Caco-2 (cell line): ENCODE results near the gene UBE2N. TPM values are rescaled to one million over a fixed set of nuclear protein-coding genes. Genes with fewer than 3 reads are reported as not detected.

Source experiments
- BruUV-seq: library from RNA; stranded (reverse); fragments of 400-500 nt; replicated peaks from 2 replicates; lab custom pipeline; 2021; lab: Mats Ljungman, UMichigan
- CTCF ChIA-PET: fragments of 300-600 bp; sonication (Branson Sonifier 250); formaldehyde crosslinking; loops from one replicate; lab custom pipeline; 2022; ENCODE audit warnings: antibody characterized with exemption; lab: Charles Lee
- POLR2A ChIA-PET: fragments of 300-600 bp; sonication (Branson Sonifier 250); formaldehyde crosslinking; loops from one replicate; lab custom pipeline; 2022; ENCODE audit warnings: antibody characterized with exemption; lab: Charles Lee
- DNase-seq, 2 experiments: peaks; one replicate each; pipeline versions ENCODE4 v3.0.0 to v3.0.0-alpha.2; 2020 to 2022
- H3K27me3 ChIP-seq: replicated peaks from 2 replicates; pipeline ENCODE4 v1.6.0; 2011; ENCODE audit warnings: low read length; ENCODE audit not compliant: control insufficient read depth, insufficient read depth
- H3K36me3 ChIP-seq: 2 replicates; pipeline ENCODE4 v1.5.1; 2011; ENCODE audit warnings: low read length; ENCODE audit not compliant: control insufficient read depth, insufficient read depth
- H3K4me1 ChIP-seq: fragments of 250-450 bp; sonication (Bioruptor Pico); 2 replicates; pipeline ENCODE4 v1.5.1; 2020; ENCODE audit warnings: mild to moderate bottlenecking
- H3K4me3 ChIP-seq: 2 replicates; pipeline ENCODE4 v1.5.1; 2011; ENCODE audit warnings: low read depth, mild to moderate bottlenecking, control low read depth, low read length
- H3K9me3 ChIP-seq: fragments of 250-450 bp; sonication (Bioruptor Pico); 2 replicates; pipeline ENCODE4 v1.5.1; 2020; ENCODE audit warnings: mild to moderate bottlenecking, moderate library complexity
- H3K27ac Mint-ChIP-seq: one replicate; pipeline ENCODE4 v1.8.0; 2022; ENCODE audit warnings: mixed read lengths; ENCODE audit not compliant: unreplicated experiment
- H3K27me3 Mint-ChIP-seq: one replicate; pipeline ENCODE4 v1.8.0; 2022; ENCODE audit warnings: mixed read lengths; ENCODE audit not compliant: insufficient read depth, unreplicated experiment
- H3K36me3 Mint-ChIP-seq: one replicate; pipeline ENCODE4 v1.8.0; 2022; ENCODE audit warnings: mild to moderate bottlenecking, mixed read lengths; ENCODE audit not compliant: insufficient read depth, unreplicated experiment
- H3K4me1 Mint-ChIP-seq: one replicate; pipeline ENCODE4 v1.8.0; 2022; ENCODE audit warnings: low read depth, mixed read lengths; ENCODE audit not compliant: unreplicated experiment
- H3K4me3 Mint-ChIP-seq: one replicate; pipeline ENCODE4 v1.8.0; 2022; ENCODE audit warnings: mild to moderate bottlenecking, moderate library complexity, mixed read lengths; ENCODE audit not compliant: unreplicated experiment
- H3K9me3 Mint-ChIP-seq: one replicate; pipeline ENCODE4 v1.8.0; 2022; ENCODE audit warnings: mixed read lengths; ENCODE audit not compliant: unreplicated experiment
- CTCF ChIP-seq, 2 experiments: fragments of 200-600 bp in 1 of 2; IDR thresholded peaks; 1 replicate in 1 of 2; 2 replicates in 1 of 2; pipeline versions ENCODE4 v1.5.1 to v1.8.0; 2011 to 2022; ENCODE audit warnings: antibody characterized with exemption in 1 of 2, control low read depth in 1 of 2, inconsistent platforms in 1 of 2, low read depth in 1 of 2, low read length in 1 of 2, mild to moderate bottlenecking in 1 of 2, moderate library complexity in 1 of 2; ENCODE audit not compliant: insufficient read depth in 1 of 2, severe bottlenecking in 1 of 2, unreplicated experiment in 1 of 2
- intact Hi-C: fragments of 100-400 bp; cut with micrococcal nuclease; formaldehyde crosslinking; loops from one replicate; pipeline ENCODE4 v1.10.0; 2022; ENCODE audit not compliant: unreplicated experiment
- total RNA-seq: library from RNA; stranded (reverse); gene quantifications from 2 replicates; pipeline ENCODE4 v1.2.3, GENCODE V29; 2022

UBE2N gene
- total RNA-seq, 1 experiment from 2014 or later = 153 TPM

DNA sequence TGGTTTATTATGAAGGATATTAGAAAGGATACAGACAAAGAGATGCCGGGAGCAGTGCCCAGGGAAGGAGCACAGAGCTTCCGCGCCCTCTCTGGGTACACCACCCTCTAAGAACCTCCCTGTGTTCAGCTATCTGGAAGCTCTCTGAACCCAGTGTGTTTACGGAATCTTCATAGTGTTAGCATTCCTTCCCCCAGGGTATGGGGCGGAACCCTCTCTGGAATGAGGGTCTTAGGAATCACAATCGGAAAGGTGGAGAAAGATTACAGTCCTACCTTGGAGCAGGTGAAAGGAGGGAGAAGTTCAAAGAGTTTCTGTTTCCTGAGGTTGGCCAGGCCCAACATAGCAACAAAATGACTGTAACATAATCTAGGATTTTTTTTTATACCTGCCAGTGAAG is 70.8 kb downstream of the UBE2N start:
- Mint-ChIP-seq H3K9me3 (no peaks in the 10 kb centered on the region), H3K4me1 (peaks cover 13% of the 10 kb centered on the region), H3K27ac (peak overlapping the region; percentile 54), H3K27me3 (no peaks in the 10 kb centered on the region), H3K4me3 (peak overlapping the region; percentile 34), H3K36me3 (no peaks in the 10 kb centered on the region)
- DNase-seq = peak; percentile 59 to 69
- intact Hi-C loops = no loop called here
- POLR2A ChIA-PET = no interaction called here
- H3K4me1 ChIP-seq = peaks cover 40% of the 10 kb centered on the region
- no peaks in the 10 kb centered on the region for H3K9me3 ChIP-seq
- no peak overlapping the region for H3K4me3 ChIP-seq
- TF ChIP-seq CTCF (IDR thresholded peaks at IDR 0.05; ENCODE audit: insufficient read depth in 1 of 2, low read depth in 1 of 2, low read length in 1 of 2, severe bottlenecking in 1 of 2, unreplicated experiment in 1 of 2) = no peak
- no peaks in the 10 kb centered on the region for H3K36me3 ChIP-seq
- CTCF ChIA-PET = interaction anchor here (0.6 kb wide), 1 partner anchor 329 kb away, joined by 8 read pairs; no protein-coding TSS in a partner anchor
- H3K27me3 ChIP-seq = no peaks in the 10 kb centered on the region
- BruUV-seq = no TSS peak

DNA sequence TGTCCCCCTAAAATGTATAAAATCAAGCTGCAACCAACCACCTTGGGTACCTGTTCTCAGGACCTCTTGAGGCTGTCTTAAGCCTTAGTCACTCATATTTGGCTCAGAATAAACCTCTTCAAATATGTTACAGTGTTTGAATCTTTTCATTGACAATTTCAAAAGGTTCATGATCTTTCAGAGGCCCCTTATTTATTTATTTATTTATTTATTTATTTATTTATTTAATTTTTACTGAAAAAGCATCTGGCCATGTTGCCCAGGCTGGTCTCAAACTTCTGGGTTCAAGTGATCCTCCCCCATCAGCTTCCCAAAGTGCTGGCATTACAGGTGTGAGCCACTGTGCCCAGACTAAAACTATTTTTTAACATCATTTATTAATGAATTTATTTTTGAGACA is 72.2 kb downstream of the UBE2N start:
- no peaks in the 10 kb centered on the region for H3K27me3 Mint-ChIP-seq
- ChIA-PET POLR2A (no interaction called here), CTCF (no interaction called here)
- DNase-seq = no peak
- Histone ChIP-seq H3K9me3 (no peaks in the 10 kb centered on the region), H3K4me3 (no peak overlapping the region), H3K36me3 (no peaks in the 10 kb centered on the region), H3K27me3 (no peaks in the 10 kb centered on the region), H3K4me1 (peaks cover 29% of the 10 kb centered on the region)
- peaks cover 13% of the 10 kb centered on the region for H3K4me1 Mint-ChIP-seq
- no peaks in the 10 kb centered on the region for H3K9me3 Mint-ChIP-seq
- no peak overlapping the region for H3K27ac Mint-ChIP-seq
- H3K4me3 Mint-ChIP-seq = no peak overlapping the region
- BruUV-seq = no TSS peak
- H3K36me3 Mint-ChIP-seq = no peaks in the 10 kb centered on the region
- no peak for TF ChIP-seq CTCF (IDR thresholded peaks at IDR 0.05; ENCODE audit: insufficient read depth in 1 of 2, low read depth in 1 of 2, low read length in 1 of 2, severe bottlenecking in 1 of 2, unreplicated experiment in 1 of 2)
- intact Hi-C loops = no loop called here

DNA sequence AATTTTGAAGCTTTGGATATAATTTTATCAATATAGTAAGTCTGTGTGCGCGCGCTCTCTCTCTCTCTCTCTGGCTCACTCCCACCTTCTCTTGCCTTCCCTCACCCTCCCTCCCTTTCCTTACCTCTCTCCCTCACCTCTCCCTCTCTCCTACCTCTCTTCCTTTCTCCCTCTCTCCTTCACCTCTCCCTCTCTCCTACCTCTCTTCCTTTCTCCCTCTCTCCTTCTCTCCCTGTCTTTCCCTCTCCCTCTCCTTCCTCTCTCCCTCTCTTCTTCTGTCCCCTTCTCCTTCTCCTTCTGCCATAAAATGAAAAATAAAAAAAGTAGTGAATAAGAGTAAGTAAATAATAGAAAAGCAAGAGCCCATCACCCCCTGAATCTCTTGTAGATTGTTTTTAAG is 73.0 kb downstream of the UBE2N start:
- H3K36me3 Mint-ChIP-seq = no peaks in the 10 kb centered on the region
- no peak overlapping the region for H3K4me3 Mint-ChIP-seq
- no peak overlapping the region for H3K27ac Mint-ChIP-seq
- Histone ChIP-seq H3K9me3 (no peaks in the 10 kb centered on the region), H3K36me3 (no peaks in the 10 kb centered on the region), H3K4me3 (no peak overlapping the region), H3K27me3 (no peaks in the 10 kb centered on the region), H3K4me1 (peaks cover 22% of the 10 kb centered on the region)
- H3K27me3 Mint-ChIP-seq = no peaks in the 10 kb centered on the region
- POLR2A ChIA-PET = no interaction called here
- TF ChIP-seq CTCF (IDR thresholded peaks at IDR 0.05; ENCODE audit: insufficient read depth in 1 of 2, low read depth in 1 of 2, low read length in 1 of 2, severe bottlenecking in 1 of 2, unreplicated experiment in 1 of 2) = no peak
- no peaks in the 10 kb centered on the region for H3K9me3 Mint-ChIP-seq
- DNase-seq = no peak
- intact Hi-C loops = no loop called here
- no TSS peak for BruUV-seq
- peaks cover 8% of the 10 kb centered on the region for H3K4me1 Mint-ChIP-seq
- CTCF ChIA-PET = no interaction called here
